Activated CD4-positive, alpha-beta T cell treated with anti-CD3 and anti-CD28 coated beads, Interleukin-2, amount 10 ng/mL, durations not matched to agents 24 days and 14 days (primary cell): ENCODE results near the gene AOX1. TPM values are rescaled to one million over a fixed set of nuclear protein-coding genes. Genes with fewer than 3 reads are reported as not detected.
"Not testable (repeated sequence)": the region's sequence is repeated elsewhere in the genome, so short reads cannot be mapped to it uniquely, and the experiment has no call there.

ENCODE experiments used
- DNase-seq: peaks from one replicate; pipeline ENCODE4 v3.0.0; 2022
- H3K27ac Mint-ChIP-seq: one replicate; pipeline ENCODE4 v1.8.0; 2022; ENCODE audit warnings: mild to moderate bottlenecking, mixed read lengths
- H3K27me3 Mint-ChIP-seq: one replicate; pipeline ENCODE4 v1.8.0; 2022; ENCODE audit warnings: mixed read lengths
- H3K36me3 Mint-ChIP-seq: one replicate; pipeline ENCODE4 v1.8.0; 2022; ENCODE audit warnings: low read depth, mild to moderate bottlenecking, mixed read lengths
- H3K4me1 Mint-ChIP-seq: one replicate; pipeline ENCODE4 v1.8.0; 2021; ENCODE audit warnings: mixed read lengths
- H3K4me3 Mint-ChIP-seq: one replicate; pipeline ENCODE4 v1.8.0; 2022; ENCODE audit warnings: mild to moderate bottlenecking, moderate library complexity, mixed read lengths
- H3K9me3 Mint-ChIP-seq: one replicate; pipeline ENCODE4 v1.8.0; 2021; ENCODE audit warnings: mixed read lengths
- intact Hi-C: fragments of 100-400 bp; cut with micrococcal nuclease; formaldehyde crosslinking; loops from one replicate; pipeline ENCODE4 v1.15.1; 2023
- total RNA-seq: library from RNA; stranded (reverse); gene quantifications from 2 replicates; pipeline ENCODE4 v1.2.3, GENCODE V29; 2022

The AOX1 gene
- total RNA-seq, 1 donor from 2014 or later = 0.26 TPM

GRCh38 chr2:200625958-200626363 is 40.1 kb downstream of the AOX1 start:
- H3K4me1 Mint-ChIP-seq = no peaks in the 10 kb centered on the region
- H3K36me3 Mint-ChIP-seq = no peaks in the 10 kb centered on the region
- no peak overlapping the region for H3K27ac Mint-ChIP-seq
- H3K27me3 Mint-ChIP-seq = peaks cover 5% of the 10 kb centered on the region
- intact Hi-C loops = no loop called here
- DNase-seq = no peak
- no peaks in the 10 kb centered on the region for H3K9me3 Mint-ChIP-seq
- no peak overlapping the region for H3K4me3 Mint-ChIP-seq

GRCh38 chr2:200627110-200627770 is 41.4 kb downstream of the AOX1 start:
- intact Hi-C loops = no loop called here
- no peak for DNase-seq
- H3K4me3 Mint-ChIP-seq = no peak overlapping the region
- peaks cover 9% of the 10 kb centered on the region for H3K27me3 Mint-ChIP-seq
- no peaks in the 10 kb centered on the region for H3K36me3 Mint-ChIP-seq
- no peaks in the 10 kb centered on the region for H3K9me3 Mint-ChIP-seq
- no peak overlapping the region for H3K27ac Mint-ChIP-seq
- no peaks in the 10 kb centered on the region for H3K4me1 Mint-ChIP-seq

- intact Hi-C loops, H3K27me3 Mint-ChIP-seq, DNase-seq, H3K4me3 Mint-ChIP-seq, H3K9me3 Mint-ChIP-seq, H3K4me1 Mint-ChIP-seq, H3K36me3 Mint-ChIP-seq, H3K27ac Mint-ChIP-seq: not testable (repeated sequence)
These were observed 42.6 kb downstream of the AOX1 start for GRCh38 chr2:200628461-200628860.

- H3K27ac Mint-ChIP-seq = no peak overlapping the region
- H3K36me3 Mint-ChIP-seq = no peaks in the 10 kb centered on the region
- H3K27me3 Mint-ChIP-seq = peaks cover 9% of the 10 kb centered on the region
- no peaks in the 10 kb centered on the region for H3K9me3 Mint-ChIP-seq
- intact Hi-C loops = no loop called here
- no peaks in the 10 kb centered on the region for H3K4me1 Mint-ChIP-seq
- H3K4me3 Mint-ChIP-seq = no peak overlapping the region
- DNase-seq = no peak
These were observed 45.5 kb downstream of the AOX1 start for GRCh38 chr2:200631287-200631686.

GRCh38 chr2:200634231-200634964 is 48.6 kb downstream of the AOX1 start:
- intact Hi-C loops = no loop called here
- Mint-ChIP-seq H3K27me3 (peaks cover 7% of the 10 kb centered on the region), H3K36me3 (no peaks in the 10 kb centered on the region), H3K9me3 (no peaks in the 10 kb centered on the region), H3K4me1 (no peaks in the 10 kb centered on the region), H3K27ac (no peak overlapping the region), H3K4me3 (no peak overlapping the region)
- DNase-seq = no peak

- no peak overlapping the region for H3K4me3 Mint-ChIP-seq
- no peaks in the 10 kb centered on the region for H3K36me3 Mint-ChIP-seq
- no peak overlapping the region for H3K27ac Mint-ChIP-seq
- no peak for DNase-seq
- no peaks in the 10 kb centered on the region for H3K4me1 Mint-ChIP-seq
- H3K27me3 Mint-ChIP-seq = peaks cover 9% of the 10 kb centered on the region
- no peaks in the 10 kb centered on the region for H3K9me3 Mint-ChIP-seq
- intact Hi-C loops = no loop called here
These were observed 49.4 kb downstream of the AOX1 start for GRCh38 chr2:200635251-200635650.

- Mint-ChIP-seq H3K4me1 (no peaks in the 10 kb centered on the region), H3K27ac (no peak overlapping the region), H3K27me3 (peaks cover 4% of the 10 kb centered on the region), H3K9me3 (no peaks in the 10 kb centered on the region), H3K36me3 (no peaks in the 10 kb centered on the region), H3K4me3 (no peak overlapping the region)
- DNase-seq = no peak
- intact Hi-C loops = no loop called here
These were observed 52.1 kb downstream of the AOX1 start for GRCh38 chr2:200637901-200638300.

GRCh38 chr2:200640176-200640575 is 54.4 kb downstream of the AOX1 start:
- Mint-ChIP-seq H3K27ac (no peak overlapping the region), H3K27me3 (peaks cover 2% of the 10 kb centered on the region), H3K4me3 (no peak overlapping the region), H3K36me3 (no peaks in the 10 kb centered on the region), H3K4me1 (no peaks in the 10 kb centered on the region), H3K9me3 (no peaks in the 10 kb centered on the region)
- no peak for DNase-seq
- intact Hi-C loops = no loop called here

- H3K4me3 Mint-ChIP-seq = no peak overlapping the region
- no peak overlapping the region for H3K27ac Mint-ChIP-seq
- intact Hi-C loops = no loop called here
- DNase-seq = no peak
- H3K9me3 Mint-ChIP-seq = no peaks in the 10 kb centered on the region
- peaks cover 2% of the 10 kb centered on the region for H3K27me3 Mint-ChIP-seq
- no peaks in the 10 kb centered on the region for H3K36me3 Mint-ChIP-seq
- H3K4me1 Mint-ChIP-seq = no peaks in the 10 kb centered on the region
These were observed 55.1 kb downstream of the AOX1 start for GRCh38 chr2:200640901-200641300.

- intact Hi-C loops, H3K4me1 Mint-ChIP-seq, H3K4me3 Mint-ChIP-seq, H3K36me3 Mint-ChIP-seq, DNase-seq, H3K9me3 Mint-ChIP-seq, H3K27ac Mint-ChIP-seq: not testable (repeated sequence)
- H3K27me3 Mint-ChIP-seq = peaks cover 21% of the 10 kb centered on the region
These were observed 62.9 kb downstream of the AOX1 start for GRCh38 chr2:200648518-200649281.

- Mint-ChIP-seq H3K4me3 (no peak overlapping the region), H3K27ac (no peak overlapping the region), H3K4me1 (no peaks in the 10 kb centered on the region), H3K9me3 (peaks cover 7% of the 10 kb centered on the region), H3K27me3 (peaks cover 21% of the 10 kb centered on the region), H3K36me3 (no peaks in the 10 kb centered on the region)
- DNase-seq = no peak
- intact Hi-C loops = no loop called here
These were observed 63.9 kb downstream of the AOX1 start for GRCh38 chr2:200649724-200650123.

- H3K27me3 Mint-ChIP-seq = peaks cover 21% of the 10 kb centered on the region
- no peak for DNase-seq
- no peaks in the 10 kb centered on the region for H3K4me1 Mint-ChIP-seq
- H3K36me3 Mint-ChIP-seq = no peaks in the 10 kb centered on the region
- H3K9me3 Mint-ChIP-seq = peaks cover 7% of the 10 kb centered on the region
- intact Hi-C loops = no loop called here
- H3K27ac Mint-ChIP-seq = no peak overlapping the region
- H3K4me3 Mint-ChIP-seq = no peak overlapping the region
These were observed 64.4 kb downstream of the AOX1 start for GRCh38 chr2:200650195-200650594.

- Mint-ChIP-seq H3K4me1 (no peaks in the 10 kb centered on the region), H3K9me3 (no peaks in the 10 kb centered on the region), H3K27me3 (peaks cover 19% of the 10 kb centered on the region), H3K27ac (no peak overlapping the region), H3K4me3 (no peak overlapping the region), H3K36me3 (no peaks in the 10 kb centered on the region)
- DNase-seq = no peak
- intact Hi-C loops = no loop called here
These were observed 66.3 kb downstream of the AOX1 start for GRCh38 chr2:200652158-200652557.

- Mint-ChIP-seq H3K27ac (no peak overlapping the region), H3K36me3 (no peaks in the 10 kb centered on the region), H3K9me3 (no peaks in the 10 kb centered on the region), H3K4me3 (no peak overlapping the region), H3K4me1 (no peaks in the 10 kb centered on the region), H3K27me3 (peaks cover 14% of the 10 kb centered on the region)
- intact Hi-C loops = no loop called here
- no peak for DNase-seq
These were observed 67.2 kb downstream of the AOX1 start for GRCh38 chr2:200653021-200653420.
